GM18502 (cell line): Measurements from ENCODE around the gene BET1L.
"Not testable (repeated sequence)": the region's sequence is repeated elsewhere in the genome, so short reads cannot be mapped to it uniquely, and the experiment has no call there.

Experiments used
- ATAC-seq: cut with Tn5 transposase; IDR thresholded peaks from one replicate; pipeline ENCODE4 v1.9.1; 2021; ENCODE audit warnings: mild to moderate bottlenecking; ENCODE audit not compliant: unreplicated experiment, poor library complexity

BET1L gene

GRCh38 chr11:207208-207862 is at the start of gene BET1L, which contains the start of gene RIC8A:
BET1L (minus strand) TSS chr11:207399; CDS start chr11:207321, 78 bp downstream.
RIC8A (plus strand) TSS chr11:207708; CDS start chr11:208855, 1,147 bp downstream.
- ATAC-seq, result peak; percentile 83

- no peak for ATAC-seq
Measured at GRCh38 chr11:255816-256215, 48.6 kb upstream of the BET1L start.

GRCh38 chr11:255176-255575 is 48.0 kb upstream of the BET1L start:
- ATAC-seq, result no peak

- ATAC-seq, result no peak
Measured at GRCh38 chr11:253886-254270, 46.7 kb upstream of the BET1L start.

- no peak for ATAC-seq
Measured at GRCh38 chr11:253160-253885, 46.1 kb upstream of the BET1L start.

- ATAC-seq, result no peak
Measured at GRCh38 chr11:252666-253065, 45.5 kb upstream of the BET1L start.

- ATAC-seq, result no peak
Measured at GRCh38 chr11:251550-251949, 44.4 kb upstream of the BET1L start.

GRCh38 chr11:250740-251299 is 43.6 kb upstream of the BET1L start:
- no peak for ATAC-seq

- ATAC-seq, result no peak
Measured at GRCh38 chr11:250274-250673, 43.1 kb upstream of the BET1L start.

- ATAC-seq, result no peak
Measured at GRCh38 chr11:249062-249461, 41.9 kb upstream of the BET1L start.

- ATAC-seq, result no peak
Measured at GRCh38 chr11:244376-244775, 37.2 kb upstream of the BET1L start.

- no peak for ATAC-seq
Measured at GRCh38 chr11:241634-242033, 34.4 kb upstream of the BET1L start.

GRCh38 chr11:240315-240714 is 33.1 kb upstream of the BET1L start:
- no peak for ATAC-seq

- ATAC-seq, result not testable (repeated sequence)
Measured at GRCh38 chr11:238346-238745, 31.1 kb upstream of the BET1L start.

GRCh38 chr11:236774-237767 is 29.9 kb upstream of the BET1L start, which contains the start of gene PSMD13:
PSMD13 (plus strand) TSS chr11:236976; CDS start chr11:237050, 74 bp downstream.
- ATAC-seq, result peak; percentile 87

GRCh38 chr11:235997-236773 is 29.0 kb upstream of the BET1L start, which contains the start of gene SIRT3:
SIRT3 (minus strand) TSS chr11:236342; CDS start chr11:236328, 14 bp downstream.
- ATAC-seq, result peak; percentile 78

- ATAC-seq, result peak; percentile 15
Measured at GRCh38 chr11:235609-235996, 28.4 kb upstream of the BET1L start.

GRCh38 chr11:235180-235579 is 28.0 kb upstream of the BET1L start:
- no peak for ATAC-seq

GRCh38 chr11:232783-233565 is 25.8 kb upstream of the BET1L start:
- no peak for ATAC-seq
